ENCODE measurements around the gene CADM2.

The CADM2 gene

DNA sequence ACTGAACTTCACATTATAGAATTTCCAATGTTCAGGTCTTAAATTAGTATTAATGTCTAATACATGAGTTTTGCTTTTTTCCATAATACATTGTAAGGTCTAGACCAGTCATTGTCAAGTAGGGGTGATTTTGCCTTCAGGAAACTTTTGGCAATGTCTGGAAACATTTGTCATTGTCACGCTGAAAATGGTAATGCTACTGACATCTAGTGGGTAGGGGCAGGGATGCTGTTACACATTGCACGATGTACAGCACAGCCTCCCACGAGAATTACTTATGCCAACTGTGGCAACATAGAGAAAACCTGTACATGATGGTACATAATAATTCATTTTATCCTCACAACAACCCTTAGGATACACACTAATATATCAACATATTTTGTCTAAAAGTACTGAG lies 384.1 kb downstream of the CADM2 start:
- DNase-seq = no peak

DNA sequence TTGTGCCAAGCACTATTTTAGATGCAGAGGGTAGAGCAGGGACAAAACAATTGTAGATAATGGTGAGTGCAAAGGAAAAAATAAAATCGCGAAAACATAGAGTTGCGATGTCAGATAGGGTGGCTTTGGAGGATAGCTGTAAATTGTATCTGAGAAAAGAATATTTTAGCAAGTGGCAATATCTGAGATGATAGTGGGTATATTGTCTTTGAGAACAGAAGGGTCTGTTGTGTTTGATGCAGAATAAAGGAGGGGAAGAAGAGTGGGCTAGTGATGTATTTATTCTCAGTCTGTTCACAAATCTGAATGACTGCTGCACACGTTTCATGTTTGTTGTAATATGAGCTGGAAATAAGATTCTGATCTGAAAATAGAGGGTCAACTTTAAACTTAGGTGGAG lies 396.8 kb downstream of the CADM2 start:
- DNase-seq = no peak

DNA sequence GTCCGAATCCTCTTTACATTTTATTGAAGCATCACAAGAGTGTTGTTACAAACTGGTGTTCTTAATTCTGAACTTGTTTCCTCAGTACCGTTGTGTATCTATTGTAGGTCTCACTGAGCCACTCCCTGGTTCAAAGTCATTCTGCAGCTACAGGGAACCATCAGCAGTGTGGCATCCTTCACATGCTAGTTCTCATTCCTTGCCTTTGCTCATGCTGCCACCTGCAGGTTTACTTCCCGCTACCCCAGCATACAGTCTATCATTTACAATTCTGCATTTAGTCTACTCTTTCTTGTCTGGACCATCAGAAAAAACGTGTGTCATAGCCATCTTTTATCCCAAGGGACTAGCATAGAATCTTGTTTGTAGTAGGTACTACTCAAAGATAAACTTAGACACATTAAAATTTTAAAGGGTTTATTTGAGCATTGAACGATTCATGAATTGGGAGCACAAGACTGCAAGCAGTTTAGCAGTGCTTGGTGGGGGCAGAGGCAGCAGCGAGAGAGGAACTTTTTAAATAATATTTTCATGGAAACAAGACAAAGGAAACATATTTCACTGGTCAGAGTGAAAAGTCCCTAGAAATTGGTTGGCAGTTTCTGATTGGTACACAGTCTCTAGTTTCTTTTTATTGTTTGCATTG lies 402.1 kb downstream of the CADM2 start:
- peak; percentile 60 for DNase-seq

DNA sequence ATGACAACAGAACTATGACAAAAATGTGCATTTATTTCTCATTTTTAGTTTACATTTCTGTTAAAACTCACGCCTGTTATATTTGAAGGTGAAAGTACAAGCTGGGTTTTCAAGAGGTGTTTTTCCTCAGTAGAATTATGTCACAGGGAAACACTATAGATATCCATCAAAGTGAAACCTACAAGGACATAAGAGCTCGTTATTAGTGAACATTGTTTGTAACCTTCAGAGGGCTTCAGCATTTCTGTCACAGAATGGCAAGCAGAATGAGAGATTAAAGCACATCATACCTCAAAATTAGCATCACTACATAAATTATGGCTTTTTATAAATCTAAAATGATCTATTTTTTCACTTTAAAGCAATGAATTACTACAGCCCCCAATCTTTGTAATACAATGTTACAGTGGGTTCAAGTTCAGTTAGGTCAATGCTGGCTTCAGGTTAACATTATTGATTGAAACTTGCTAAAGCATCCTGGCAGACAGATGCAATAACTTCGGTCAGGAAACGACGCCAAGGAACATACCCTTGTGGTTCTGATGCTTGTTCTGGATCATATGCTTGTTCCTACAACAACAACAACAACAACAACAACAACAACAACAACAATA lies 405.6 kb downstream of the CADM2 start:
- no peak for DNase-seq

DNA sequence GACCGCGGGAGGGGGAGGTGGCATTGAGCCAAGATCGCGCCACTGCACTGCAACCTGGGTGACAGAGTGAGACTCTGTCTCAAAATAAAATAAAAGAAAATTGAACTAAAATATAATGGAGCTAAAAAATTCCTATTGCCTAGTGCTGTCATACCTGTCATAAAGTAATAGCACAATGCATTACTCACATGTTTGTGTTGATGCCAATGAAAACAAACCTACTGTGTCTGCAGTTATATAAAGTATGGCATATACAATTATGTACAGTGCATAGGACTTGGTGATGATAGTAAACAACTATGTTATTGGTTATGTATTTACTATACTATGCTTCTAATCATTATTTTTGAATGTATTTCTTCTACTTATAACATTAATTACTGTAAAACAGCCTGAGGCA lies 411.6 kb downstream of the CADM2 start:
- no peak for DNase-seq

DNA sequence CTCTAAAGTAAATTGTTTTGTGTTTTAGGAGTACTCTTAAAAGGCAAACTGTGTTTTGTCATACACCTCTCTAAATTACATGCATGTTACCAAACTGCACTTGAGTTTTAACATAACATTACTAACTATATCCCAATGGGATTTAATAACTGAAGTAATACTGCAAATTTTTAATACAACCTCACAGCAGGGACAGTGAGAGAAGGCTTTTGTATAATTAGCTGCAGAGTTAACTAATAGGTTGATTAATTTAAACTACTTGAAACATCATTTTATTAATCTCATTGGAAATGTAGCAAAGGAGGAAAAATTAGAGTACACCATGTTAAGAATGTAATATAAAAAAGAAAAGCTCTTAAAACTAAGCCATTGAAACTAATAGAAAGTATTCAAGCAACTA lies 417.3 kb downstream of the CADM2 start:
- no peak for DNase-seq

DNA sequence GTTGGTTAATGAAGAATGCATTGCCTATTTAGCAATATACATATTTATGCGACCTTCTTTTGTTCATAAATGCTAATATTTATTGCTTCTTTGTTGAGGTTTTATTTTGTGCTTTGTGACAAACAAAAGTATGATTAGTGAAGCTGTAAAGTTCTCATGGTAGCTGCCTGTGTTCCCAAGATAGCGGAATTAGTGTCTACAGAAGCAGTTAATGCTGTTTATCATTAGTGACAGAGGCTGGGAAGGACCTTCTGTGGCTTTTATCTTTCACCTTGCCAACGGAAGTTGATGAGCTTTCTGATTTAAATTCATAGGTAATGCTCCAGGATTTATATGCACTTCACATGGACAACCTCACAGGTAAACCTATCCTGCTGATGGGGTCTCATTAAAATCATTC lies 418.3 kb downstream of the CADM2 start:
- DNase-seq = no peak

DNA sequence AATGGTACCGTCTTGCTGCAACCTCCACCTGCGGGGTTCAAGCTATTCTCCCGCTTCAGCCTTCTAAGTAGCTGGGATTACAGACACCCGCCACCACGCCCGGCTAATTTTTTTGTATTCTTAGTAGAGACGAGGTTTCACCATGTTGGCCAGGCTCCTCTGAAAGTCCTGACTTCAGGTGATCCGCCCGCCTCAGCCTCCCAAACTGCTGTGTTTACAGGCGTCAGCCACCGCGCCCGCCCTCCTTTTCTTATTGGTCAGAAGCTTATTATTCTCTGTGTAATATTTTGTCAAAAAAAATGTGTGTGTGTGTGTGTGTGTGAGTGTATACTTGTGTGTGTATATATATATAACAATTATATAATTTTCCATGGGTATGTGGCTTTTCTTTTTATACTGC lies 425.6 kb downstream of the CADM2 start:
- DNase-seq = no peak

DNA sequence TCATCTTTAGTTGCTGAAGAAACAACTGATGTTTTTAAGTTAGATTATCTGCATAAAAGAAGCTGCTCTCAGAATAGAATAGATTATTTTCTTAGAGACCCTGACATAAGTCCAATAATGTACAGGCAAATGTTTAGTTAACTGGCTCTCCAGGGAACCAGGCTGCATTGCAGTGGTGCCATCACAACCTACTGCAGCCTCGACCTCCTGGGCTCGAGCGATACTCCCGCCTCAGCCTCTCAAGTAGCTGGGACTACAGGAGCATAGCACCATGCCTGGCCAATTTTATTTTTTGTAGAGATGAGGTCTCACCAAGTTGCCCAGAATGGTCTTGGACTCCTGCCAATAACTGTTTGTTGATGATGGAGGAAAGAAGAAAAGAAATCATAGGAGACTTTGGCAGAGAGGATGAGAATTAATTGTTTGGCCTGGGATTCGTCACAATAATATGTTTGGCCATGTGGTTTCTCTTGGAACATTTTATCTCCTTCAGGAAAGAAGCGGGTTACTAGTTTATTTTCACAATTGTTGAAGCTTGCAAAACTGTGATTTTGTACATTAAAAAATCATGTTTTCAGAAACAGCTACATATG lies 429.2 kb downstream of the CADM2 start:
- DNase-seq = no peak

DNA sequence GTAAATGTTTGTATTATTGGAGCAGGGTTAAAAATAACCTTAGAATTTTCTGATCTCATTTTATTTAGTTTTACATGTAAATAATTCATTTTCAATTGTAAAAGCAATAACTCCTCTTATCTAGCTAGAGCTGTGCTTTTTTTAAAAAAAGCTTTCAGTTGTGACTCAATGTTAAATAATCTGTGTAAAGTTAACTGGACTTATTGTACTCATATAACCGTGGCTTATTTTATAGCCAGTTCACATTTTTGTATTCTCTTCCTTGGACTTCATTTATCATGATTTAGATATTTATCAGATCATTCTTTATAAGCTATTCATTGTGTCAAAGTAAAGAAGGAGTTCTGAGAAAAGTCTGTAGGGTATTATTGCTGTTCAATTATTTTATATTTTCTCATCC lies 435.6 kb downstream of the CADM2 start:
- no peak for DNase-seq

DNA sequence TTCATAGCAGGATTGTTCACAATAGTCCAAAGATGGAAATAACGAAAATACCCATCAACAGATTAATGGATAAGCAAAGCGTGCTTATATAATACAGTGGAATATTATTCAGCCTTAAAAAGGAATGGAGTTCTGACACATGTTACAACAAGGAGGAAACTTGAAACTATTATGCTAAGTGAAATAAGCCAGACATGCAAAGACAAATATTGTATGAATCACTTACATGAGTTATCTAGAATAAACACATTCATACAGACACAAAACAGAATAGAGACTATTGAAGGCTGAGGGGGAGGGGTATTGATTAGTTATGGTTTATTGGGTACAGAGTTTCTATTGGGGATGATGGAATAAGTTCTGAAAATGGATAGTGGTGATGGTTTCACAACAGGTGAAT lies 438.6 kb downstream of the CADM2 start:
- no peak for DNase-seq

DNA sequence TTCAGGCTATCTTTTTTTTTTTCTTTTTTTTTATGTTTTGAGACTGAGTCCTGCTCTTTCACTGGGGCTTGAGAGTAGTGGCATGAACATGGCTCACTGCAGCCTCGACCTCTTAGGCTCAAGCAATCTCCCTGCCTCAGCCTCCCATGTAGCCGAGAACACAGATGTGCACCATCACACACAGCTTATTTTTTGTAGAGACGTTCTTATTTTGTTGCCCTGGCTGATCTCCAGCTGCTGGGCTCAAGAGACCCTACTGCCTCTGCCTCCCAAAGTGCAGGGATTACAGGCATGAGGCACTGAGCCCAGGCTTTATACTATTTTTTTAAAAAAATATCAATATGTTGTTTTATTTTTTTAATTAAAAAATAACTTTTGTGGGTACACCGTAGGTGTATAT lies 467.3 kb downstream of the CADM2 start:
- no peak for DNase-seq

DNA sequence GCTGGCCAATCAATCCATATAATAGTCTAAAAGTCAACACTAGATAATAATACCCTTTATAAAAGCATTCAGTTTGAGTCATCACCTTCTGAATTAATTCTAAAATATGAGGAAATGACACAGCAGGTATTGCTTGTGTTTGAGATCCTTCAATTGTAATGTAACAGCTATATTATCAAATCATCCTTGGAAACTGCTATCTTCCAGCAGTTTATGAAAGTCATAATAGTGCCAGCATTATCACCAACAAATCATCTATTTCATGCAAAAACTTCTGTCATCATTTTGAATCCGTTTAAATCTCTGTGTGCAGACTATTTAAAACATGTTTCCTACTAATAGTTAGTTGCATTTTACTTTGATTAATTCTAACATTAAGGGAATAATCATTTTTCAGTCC lies 468.7 kb downstream of the CADM2 start:
- no peak for DNase-seq

DNA sequence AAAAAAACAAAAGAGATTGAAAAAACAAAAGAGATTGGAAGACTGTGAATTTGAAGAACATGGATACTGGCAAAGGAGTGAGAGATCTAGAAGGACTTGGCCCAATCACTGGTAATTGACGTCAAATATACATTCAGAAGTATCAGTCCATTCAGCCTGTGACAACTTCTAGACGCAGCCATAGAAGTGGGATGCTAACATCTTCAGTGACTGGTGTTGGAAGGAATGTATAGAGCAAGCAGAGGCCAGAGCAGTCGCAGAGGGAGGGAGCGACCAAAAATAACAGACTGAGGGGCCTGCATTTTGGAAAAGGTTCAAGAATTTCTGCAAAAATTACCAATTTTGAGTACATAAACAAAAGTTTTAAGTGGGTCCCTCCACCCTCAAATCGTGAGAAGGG lies 473.3 kb downstream of the CADM2 start:
- DNase-seq = no peak

DNA sequence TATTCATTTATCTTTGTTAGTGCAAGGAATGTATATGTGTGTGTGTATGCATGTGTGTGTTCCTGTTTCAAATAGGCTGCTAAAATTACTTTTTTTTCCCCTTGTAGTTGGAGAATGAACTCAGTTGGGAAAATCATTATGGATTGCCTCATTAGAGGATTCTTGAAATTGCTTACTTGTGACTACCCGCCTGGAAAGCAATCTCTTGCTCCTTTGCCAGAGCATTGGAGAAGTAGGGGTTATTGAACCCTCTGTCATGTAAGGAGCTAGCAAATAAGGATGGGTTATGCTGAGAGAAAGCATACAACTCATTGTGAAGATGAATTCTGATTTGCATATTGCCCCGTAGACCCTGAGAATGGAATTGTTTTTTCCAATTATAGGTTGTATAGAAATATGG lies 474.5 kb downstream of the CADM2 start:
- no peak for DNase-seq

DNA sequence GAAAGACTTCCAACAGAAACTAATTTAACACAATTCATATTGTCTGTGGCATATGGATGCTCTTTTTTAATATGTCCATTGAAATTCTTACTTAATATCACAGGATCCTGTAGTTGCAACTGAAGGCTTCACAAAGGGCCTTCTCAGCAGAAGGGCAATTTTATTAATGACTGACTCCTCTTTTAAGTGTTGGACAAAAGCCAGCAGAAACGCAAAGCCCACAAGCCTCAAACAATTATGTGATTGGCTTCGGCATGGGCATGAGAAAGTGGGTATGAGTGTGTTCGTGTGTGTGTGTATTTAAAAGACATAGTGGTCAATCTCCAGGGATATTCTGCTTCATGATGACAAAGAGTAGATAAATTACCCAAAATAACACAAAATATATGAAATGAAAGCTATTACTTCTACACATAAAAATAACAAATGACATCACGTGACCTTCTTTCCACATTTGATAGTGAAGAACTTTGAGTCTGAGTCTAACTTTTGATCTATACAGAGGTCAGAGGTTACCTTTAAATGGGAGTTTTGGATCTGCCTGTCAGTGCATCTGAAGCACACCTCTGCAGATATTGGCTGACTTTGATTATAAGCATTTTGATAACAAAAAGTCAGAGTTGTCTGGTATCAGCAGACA lies 496.9 kb downstream of the CADM2 start:
- no peak for DNase-seq

DNA sequence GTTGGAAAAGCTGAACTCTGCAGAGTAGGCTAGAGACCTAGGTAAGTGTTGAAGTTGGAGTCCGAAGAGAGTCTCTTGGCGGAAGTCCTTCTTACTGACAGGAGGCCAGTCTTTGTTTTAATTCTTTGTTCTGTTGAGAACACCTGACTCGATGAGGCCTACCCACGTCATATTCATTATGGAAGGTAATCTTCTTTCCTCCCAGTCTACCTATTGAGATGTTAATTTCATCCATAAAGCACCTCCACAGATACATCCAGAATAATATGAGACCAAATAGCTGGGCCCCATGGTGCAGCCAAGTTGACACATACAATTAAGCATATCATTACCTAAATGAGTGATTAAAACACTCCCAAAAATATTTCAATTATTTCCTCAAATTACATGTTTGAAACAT lies 515.5 kb downstream of the CADM2 start:
- DNase-seq = no peak

DNA sequence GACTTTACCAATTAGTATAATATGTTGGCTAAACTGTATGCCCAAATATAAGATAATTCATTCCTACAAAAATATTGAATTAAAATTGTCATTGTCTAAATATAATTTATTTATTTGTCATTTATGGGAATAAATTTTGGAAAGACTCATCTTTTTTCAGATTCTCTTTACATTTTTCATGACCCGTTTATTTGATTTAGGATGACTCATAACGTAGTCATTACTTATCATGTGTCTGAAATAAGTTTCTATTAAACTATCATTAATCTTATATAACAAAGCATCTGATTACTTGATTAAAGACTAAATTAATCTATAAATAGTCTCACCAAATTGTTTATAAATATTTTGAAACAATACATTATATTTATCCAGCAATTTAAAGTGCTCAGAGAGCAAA lies 516.6 kb downstream of the CADM2 start:
- DNase-seq = no peak

DNA sequence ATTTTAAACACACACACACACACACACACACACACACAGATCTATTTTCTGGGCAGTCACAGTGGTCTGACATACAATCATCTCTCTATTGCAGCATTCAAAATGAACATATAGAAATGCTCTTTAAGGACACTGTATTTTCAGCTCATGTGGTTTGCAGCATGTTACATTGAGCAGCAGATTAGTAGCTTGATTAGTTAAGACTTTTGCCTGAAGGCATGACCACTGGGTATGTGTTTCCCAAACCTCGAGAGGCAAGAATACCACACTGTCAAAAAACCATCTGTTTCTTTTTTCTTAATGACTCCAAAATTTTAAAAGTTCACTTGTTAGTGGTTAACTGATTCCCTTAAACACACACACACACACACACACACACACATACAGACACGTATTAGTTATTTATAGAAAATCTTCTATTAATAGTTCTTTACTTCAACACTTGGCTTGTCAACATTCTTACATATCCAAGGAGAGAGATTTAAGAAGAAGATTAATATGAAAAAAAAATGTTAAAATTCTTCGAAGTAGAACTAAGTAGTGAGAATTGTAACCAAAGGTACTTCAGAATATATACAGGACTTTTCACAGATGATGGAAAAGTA lies 518.2 kb downstream of the CADM2 start:
- no peak for DNase-seq

DNA sequence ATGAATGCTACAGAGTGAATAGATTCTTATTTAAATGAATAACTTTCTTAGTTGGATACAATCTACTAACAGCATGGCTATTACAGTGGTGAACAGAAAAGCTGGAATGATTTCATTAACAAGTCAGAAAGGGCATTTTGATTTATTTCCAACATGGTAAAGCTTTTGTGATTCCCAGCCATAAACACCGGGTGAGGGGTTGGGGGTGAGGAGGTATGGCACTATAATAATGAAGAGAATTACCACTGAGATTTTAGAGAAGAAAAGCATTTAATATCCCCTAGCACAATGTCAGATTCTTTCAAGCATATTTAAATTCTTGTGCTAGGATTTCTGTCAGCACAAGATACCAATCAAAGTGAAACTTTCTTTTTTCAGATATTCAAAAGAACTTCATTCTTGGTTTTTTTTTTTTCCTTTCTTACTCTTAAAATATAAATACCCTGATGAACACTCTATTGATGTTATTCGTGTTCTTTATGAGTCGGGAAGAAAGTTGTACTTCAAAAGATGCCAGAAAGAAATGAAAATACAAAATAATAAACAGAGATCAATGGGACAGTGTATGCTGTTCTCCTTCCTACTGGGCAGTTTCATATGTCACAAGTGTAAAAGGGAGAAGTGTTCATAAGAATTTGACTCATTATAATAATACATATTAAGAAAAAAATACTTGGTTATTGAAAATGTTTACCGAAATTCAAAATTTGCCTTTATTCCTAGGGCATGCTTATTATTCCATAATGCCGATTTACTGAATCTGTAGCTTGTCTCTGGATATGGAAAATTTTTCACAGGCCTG lies 522.8 kb downstream of the CADM2 start:
- DNase-seq = no peak

DNA sequence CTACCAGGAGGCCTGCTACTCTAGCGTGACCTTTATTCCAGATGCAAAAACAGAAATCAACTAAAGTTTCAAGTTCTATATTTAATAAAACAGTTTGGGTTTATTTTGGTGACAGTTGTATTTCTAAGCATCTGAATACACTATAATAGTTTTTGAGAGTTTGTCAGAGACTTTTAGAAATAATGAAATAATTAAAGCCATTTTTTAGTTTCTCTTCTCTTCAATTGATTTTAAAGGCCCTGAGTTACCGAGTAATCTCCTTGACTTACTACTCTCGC lies 523.4 kb downstream of the CADM2 start:
- DNase-seq = no peak

DNA sequence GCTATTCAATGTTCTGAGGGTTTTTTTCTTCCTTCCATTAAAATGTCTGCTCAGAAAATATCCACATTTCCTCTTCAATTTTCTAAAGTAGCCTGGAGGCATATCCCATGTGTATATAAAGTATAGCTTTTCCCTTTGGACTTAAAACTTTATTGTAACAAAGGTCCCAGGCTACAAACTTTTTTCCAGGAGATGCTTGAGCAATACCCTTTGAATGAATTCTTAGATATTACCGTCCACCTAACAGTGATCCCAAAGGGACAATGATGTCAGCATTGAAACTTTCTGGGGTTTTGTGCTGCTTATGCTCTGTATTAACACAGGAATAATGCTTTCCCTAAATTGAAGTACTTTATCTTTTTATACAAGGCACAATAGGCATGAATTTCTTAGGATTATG lies 525.2 kb downstream of the CADM2 start:
- no peak for DNase-seq

DNA sequence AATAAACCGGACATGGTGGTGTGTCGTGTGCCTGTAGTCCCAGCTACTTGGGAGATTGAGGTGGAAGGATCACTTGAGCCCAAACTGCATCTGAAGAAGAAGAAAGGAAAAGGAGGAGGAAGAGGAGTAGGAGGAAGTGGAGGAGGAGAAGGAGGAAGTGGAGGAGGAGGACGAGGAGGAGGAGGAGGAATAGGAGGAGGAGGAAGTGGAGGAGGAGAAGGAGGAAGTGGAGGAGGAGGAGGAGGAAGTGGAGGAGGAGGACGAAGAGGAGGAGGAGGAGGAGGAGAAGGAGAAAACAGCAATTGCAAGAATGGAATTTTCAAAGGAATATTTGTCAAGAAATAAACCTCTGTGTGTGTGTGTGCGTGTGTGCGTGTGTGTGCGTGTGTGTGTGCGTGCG lies 528.6 kb downstream of the CADM2 start:
- DNase-seq = no peak
